ACHN (cell line): ENCODE data around the gene CDKAL1.
"Not testable (repeated sequence)": the region's sequence is repeated elsewhere in the genome, so short reads cannot be mapped to it uniquely, and the experiment has no call there.

ENCODE experiments used
- DNase-seq: peaks from one replicate; pipeline ENCODE4 v3.0.0-alpha.2; 2015
- in situ Hi-C: cut with HindIII; loops from 2 replicates; pipeline ENCODE4 v1.10.0; 2017; ENCODE audit warnings: low sequenced_read_pairs, low pct_ligation_motif_present, low pct_unique_long_range_greater_than_20kb

CDKAL1 gene

DNA sequence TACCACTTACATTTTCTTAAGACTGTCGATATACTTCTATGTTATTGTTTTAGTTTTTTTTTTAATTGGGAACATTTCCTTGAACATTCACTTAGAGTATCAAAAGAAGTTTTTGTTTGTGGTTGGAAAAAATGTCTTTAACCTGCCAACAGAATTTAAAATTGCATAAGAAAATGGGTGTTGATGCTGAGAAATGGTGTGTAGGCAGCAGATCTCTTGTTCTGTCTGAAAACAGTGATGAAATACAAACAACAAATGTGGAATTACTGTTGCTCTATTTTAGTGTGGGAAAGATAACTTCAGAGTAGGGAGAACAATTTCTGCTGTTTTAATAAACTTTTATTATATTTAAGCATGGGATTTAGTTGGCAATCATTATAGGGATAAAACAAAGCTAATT, 293.5 kb downstream of the CDKAL1 start:
- in situ Hi-C loops, result no loop called here
- no peak for DNase-seq

DNA sequence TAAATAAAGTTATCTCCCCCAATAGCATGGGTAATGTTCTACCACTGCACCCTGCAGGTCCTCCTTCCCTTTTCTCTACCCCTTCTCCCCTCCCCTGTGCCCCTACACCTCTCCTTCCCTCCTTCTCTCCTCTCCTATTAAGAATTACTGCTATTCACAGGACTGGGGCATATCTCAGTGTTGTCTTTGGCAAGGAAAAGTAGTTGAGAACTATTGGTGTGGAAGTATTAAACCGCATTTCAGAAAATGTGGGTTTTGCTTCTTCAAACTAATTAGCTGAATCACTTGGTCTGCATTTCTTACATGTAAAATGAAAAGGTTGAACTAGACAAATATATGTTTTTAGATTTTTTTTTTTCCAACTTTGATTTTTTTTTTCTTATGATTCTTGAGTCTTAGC, 296.3 kb downstream of the CDKAL1 start:
- in situ Hi-C loops, result no loop called here
- DNase-seq, result no peak

GRCh38 chr6:20831251-20831650, 297.0 kb downstream of the CDKAL1 start:
- DNase-seq, in situ Hi-C loops: not testable (repeated sequence)

DNA sequence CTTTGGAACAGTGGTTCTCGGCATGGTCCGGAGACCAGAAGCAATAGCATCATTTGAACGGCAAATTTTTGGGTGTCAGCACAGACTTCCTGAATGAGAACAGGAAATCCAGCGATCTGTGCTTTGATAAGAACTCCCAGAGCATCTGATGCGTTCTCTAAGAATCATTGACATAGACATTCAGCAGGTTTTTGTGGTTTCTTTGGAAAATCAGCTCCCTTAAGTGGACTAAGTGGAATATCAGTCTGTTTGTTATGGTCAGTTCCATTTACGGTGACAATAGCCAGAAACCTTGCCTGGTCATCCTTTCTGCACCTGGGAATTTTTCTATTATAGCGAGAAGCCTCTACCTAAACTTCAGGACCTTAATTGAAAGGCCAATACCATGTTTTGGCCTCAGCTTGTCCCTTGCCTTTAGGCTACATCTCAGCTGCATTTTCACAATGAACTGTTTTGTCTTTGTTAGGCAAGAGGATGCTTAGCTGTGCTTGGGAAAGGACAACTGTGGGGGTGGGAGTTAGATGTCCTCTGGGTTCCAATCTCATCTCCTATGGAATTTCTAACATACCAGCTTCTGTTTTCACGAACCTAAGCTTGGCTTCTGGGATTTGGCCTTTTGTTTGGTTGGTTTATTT, 299.7 kb downstream of the CDKAL1 start:
- in situ Hi-C loops, result no loop called here
- DNase-seq, result no peak

GRCh38 chr6:20835315-20836010, 301.2 kb downstream of the CDKAL1 start:
- in situ Hi-C loops, result no loop called here
- no peak for DNase-seq

DNA sequence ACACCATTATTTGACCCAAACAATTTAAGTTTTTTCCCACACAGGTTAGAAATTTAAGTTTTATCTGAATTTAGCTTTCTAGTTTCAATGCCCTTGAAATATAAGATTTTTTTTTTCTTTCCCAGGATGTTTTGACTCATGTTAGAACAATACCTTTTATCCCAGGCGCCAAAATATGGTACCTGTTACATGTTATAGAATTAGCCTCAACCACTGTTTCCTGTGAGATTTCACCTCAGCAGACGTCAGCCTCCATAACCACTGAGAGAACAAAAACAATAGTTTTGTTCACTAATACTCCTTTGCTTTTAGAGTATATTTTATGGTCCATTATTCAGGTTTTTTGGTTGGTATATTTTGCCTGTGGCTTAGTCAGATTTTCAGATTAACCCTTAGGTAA, 302.9 kb downstream of the CDKAL1 start:
- DNase-seq, result no peak
- in situ Hi-C loops, result no loop called here

DNA sequence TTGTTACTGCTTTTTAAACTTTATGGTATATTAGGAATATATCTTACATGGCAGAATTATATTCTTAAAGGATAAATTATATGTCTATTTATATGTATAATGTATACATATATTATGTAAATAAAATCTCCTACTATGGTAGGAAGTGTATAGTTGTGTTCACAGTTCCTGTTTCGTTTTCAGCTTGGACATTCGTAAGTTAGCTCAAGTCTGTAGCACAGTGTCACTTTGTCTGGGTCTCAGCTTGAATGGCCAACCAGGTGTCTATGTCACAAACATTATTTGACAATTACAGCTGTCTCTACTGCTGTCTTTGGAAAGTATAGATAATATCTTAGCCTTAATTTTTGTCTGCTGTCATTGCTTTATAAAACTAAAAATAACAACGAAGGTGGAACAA, 303.9 kb downstream of the CDKAL1 start:
- in situ Hi-C loops, result no loop called here
- DNase-seq, result no peak

DNA sequence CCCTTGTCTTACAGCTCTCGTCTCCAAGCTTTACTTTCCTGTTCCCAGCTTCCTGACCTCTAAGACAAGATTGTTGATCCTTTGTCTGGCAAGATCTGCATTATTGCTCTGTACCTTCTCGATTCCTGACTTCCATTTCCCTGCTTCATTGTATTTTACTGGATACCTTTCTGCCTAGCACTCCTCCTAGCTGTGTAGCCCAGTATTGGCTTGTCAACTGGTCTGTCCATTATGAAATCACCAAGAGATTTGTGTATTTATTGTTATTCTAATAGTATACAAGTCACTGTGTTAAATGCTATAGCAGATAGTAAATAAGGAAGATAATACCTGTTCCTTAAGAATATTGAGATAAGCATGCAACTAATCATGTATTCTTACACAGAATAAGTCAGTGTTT, 305.4 kb downstream of the CDKAL1 start:
- in situ Hi-C loops, result no loop called here
- peak; percentile 2 for DNase-seq

- no peak for DNase-seq
- in situ Hi-C loops, result no loop called here
These were observed 306.4 kb downstream of the CDKAL1 start for GRCh38 chr6:20840675-20841074.

DNA sequence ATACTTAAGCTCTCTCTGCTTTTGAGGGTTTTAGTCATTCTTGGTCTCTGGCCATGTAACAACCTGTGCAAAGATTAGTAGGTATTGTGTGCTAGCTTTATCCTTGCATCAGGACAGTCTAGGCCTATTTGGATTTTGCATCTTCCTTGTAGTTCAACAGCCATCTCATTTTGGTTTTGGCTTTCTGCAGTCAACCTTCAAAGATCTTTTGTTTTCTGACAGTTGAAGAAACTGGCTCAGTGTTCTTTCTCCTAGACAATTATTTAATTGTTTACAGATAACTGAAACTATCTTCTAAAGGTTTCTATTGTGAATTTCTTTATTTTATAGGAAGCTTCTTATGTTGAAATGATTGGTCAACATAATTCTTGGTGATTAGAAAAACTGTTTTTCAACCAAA, 307.5 kb downstream of the CDKAL1 start:
- DNase-seq, result no peak
- in situ Hi-C loops, result no loop called here

DNA sequence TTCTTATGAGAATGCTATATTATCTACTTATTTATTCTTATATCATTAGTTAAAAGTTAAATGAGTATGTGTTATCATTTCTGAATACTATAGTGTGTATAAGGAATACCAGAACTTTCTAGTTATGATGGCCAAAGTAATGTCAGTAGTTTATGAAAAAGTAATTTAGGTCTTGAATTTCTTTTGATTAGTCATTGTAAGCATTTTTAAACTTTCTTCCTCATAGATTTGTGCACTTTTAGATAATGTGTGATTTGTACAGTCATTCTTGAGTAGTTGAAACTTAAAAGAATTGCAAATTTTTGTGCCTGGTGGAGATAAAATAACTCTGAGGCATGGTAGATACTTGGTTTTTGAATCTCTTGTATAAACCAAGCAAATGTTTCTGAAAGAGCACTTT, 311.3 kb downstream of the CDKAL1 start:
- DNase-seq, result no peak
- in situ Hi-C loops, result no loop called here

DNA sequence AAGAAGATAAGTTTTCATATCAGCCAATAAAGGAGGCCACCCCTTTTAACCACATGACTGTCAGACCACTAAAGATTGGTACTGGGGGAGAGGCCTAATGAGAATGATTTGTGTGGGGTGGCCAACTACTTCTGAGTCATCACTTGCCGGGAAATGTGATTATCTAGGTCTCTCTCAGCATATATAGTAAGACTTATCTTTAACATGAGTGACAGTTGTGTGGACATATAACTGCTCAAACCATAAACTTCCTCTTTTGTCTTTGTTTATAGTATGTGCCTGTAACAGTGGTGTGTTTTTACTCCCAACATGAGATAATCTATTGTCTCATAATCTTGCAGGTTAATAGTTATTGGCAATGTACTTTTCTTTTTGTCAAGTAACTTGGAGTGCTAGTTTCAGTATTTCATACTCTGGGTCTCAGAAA, 312.4 kb downstream of the CDKAL1 start:
- in situ Hi-C loops, result no loop called here
- no peak for DNase-seq

GRCh38 chr6:20847904-20848303, 313.6 kb downstream of the CDKAL1 start:
- DNase-seq, result no peak
- in situ Hi-C loops, result no loop called here

DNA sequence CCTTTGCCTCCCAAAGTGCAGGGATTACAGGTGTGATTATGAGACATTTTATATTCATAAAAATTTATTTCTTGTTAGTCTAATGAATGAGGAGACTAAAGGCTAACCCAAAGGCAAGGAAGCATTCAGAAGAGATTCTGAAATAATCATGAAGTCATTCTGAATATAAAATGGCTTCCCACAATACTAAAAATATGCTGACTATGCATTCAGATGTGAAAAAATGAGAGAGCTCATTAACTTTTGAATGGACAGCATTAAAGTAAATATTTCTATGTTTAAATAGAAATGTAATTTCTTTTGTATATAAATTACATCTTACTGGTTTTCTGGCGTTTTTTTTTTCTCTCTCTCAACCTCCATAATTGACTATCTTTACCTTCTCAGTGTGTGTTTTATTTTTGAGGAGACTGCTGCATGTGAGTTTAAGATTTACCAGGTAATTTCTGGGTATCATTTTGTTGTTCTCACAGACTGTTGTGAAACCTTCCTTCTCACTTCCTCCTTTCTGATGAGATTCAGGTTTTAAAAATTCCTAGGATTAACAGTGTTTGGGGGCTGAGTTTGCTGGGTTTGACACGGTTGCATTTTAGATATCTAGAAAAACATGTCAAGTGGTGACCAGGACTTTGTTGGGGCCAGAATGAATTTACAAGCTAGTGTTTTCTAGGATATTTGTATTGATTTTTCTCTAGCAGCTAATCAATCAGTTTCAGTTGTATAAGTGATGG, 316.6 kb downstream of the CDKAL1 start:
- no peak for DNase-seq
- in situ Hi-C loops, result no loop called here

GRCh38 chr6:20851795-20852194, 317.5 kb downstream of the CDKAL1 start:
- no peak for DNase-seq
- in situ Hi-C loops, result no loop called here

- no peak for DNase-seq
- in situ Hi-C loops, result no loop called here
These were observed 319.6 kb downstream of the CDKAL1 start for GRCh38 chr6:20853828-20854227.

DNA sequence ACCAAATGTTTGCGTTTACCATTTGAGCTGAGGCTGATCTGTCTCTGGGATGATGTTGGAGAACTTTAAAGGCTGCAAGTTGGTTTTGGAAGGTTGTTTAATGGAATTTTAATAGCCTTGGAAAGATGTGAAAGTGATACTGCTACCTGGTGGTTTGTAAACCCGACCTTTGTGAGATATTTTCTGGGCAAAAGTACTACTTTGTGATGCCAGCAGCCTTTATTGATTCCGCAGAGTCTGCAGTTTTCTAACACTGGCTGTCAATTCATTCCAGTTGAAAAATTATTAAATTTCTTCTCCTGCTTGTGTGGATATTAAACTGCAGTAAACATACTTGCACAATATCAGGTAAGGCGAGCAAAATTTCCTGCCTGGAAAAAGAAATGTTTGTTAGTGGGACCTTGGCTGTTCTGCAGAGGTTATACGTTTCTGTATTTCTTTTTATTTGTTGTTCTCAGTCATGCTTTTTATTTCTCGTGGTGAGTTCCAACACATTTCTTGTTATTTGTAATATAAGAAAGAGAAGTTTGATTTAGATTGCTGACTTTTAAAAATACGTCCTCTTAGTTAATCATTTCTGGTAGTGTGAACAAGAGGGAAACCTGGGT, 322.5 kb downstream of the CDKAL1 start:
- in situ Hi-C loops, result no loop called here

GRCh38 chr6:20861481-20861880, 327.2 kb downstream of the CDKAL1 start:
- in situ Hi-C loops, result no loop called here
- no peak for DNase-seq

More for the DNA sequence above, 322.5 kb downstream of the CDKAL1 start:
- no peak for DNase-seq

- DNase-seq, result no peak
- in situ Hi-C loops, result no loop called here
These were observed 331.8 kb downstream of the CDKAL1 start for GRCh38 chr6:20866036-20866435.
